Endothelial cell of hepatic sinusoid (primary cell): ENCODE data around the gene RNASEH1.
"Not testable (repeated sequence)": the region's sequence is repeated elsewhere in the genome, so short reads cannot be mapped to it uniquely, and the experiment has no call there.

Experiments
- in situ Hi-C: cut with HindIII; loops from 2 replicates; pipeline ENCODE4 v1.10.0; 2017; ENCODE audit warnings: low sequenced_read_pairs

Gene RNASEH1

GRCh38 chr2:3594493-3595281 is 36.6 kb upstream of the RNASEH1 start, which contains the start of gene COLEC11:
TSS of gene COLEC11 (plus strand) at chr2:3595112. CDS start at chr2:3604341, 9,229 bp downstream.
- in situ Hi-C loops, result no loop called here

GRCh38 chr2:3589086-3589485 is 31.0 kb upstream of the RNASEH1 start:
- in situ Hi-C loops, result no loop called here

GRCh38 chr2:3588084-3588483 is 30.0 kb upstream of the RNASEH1 start:
- in situ Hi-C loops, result no loop called here

- in situ Hi-C loops, result no loop called here
Measured at GRCh38 chr2:3587432-3587831, 29.3 kb upstream of the RNASEH1 start.

- in situ Hi-C loops, result no loop called here
Measured at GRCh38 chr2:3587021-3587420, 28.9 kb upstream of the RNASEH1 start.

GRCh38 chr2:3586220-3586619 is 28.1 kb upstream of the RNASEH1 start:
- in situ Hi-C loops, result no loop called here

GRCh38 chr2:3585261-3586109 is 27.4 kb upstream of the RNASEH1 start:
- in situ Hi-C loops, result no loop called here

- in situ Hi-C loops, result loop anchor here (5.0 kb wide), 1 partner anchor 48 kb away; no protein-coding TSS in a partner anchor
Measured at GRCh38 chr2:3584608-3585260, 26.6 kb upstream of the RNASEH1 start.

GRCh38 chr2:3584076-3584475 is 25.9 kb upstream of the RNASEH1 start:
- in situ Hi-C loops, result loop anchor here (5.0 kb wide), 1 partner anchor 48 kb away; no protein-coding TSS in a partner anchor

GRCh38 chr2:3581367-3582262 is 23.5 kb upstream of the RNASEH1 start:
- in situ Hi-C loops, result loop anchor here (5.0 kb wide), 1 partner anchor 51 kb away; no protein-coding TSS in a partner anchor

- in situ Hi-C loops, result loop anchor here (5.0 kb wide), 1 partner anchor 52 kb away; no protein-coding TSS in a partner anchor
Measured at GRCh38 chr2:3580449-3580848, 22.3 kb upstream of the RNASEH1 start.

- in situ Hi-C loops, result no loop called here
Measured at GRCh38 chr2:3578987-3579386, 20.9 kb upstream of the RNASEH1 start.

- in situ Hi-C loops, result not testable (repeated sequence)
Measured at GRCh38 chr2:3576263-3576630, 18.1 kb upstream of the RNASEH1 start.

GRCh38 chr2:3575534-3576262 is 17.6 kb upstream of the RNASEH1 start:
- in situ Hi-C loops, result no loop called here

- in situ Hi-C loops, result no loop called here
Measured at GRCh38 chr2:3574155-3574554, 16.0 kb upstream of the RNASEH1 start.

- in situ Hi-C loops, result no loop called here
Measured at GRCh38 chr2:3572620-3573019, 14.5 kb upstream of the RNASEH1 start.

- in situ Hi-C loops, result no loop called here
Measured at GRCh38 chr2:3571284-3571683, 13.2 kb upstream of the RNASEH1 start.

- in situ Hi-C loops, result not testable (repeated sequence)
Measured at GRCh38 chr2:3569656-3570055, 11.5 kb upstream of the RNASEH1 start.

GRCh38 chr2:3566806-3567205 is 8.7 kb upstream of the RNASEH1 start:
- in situ Hi-C loops, result no loop called here
